HG03025 (cell line): ENCODE data around the gene GPANK1.
"Not testable (repeated sequence)": the region's sequence is repeated elsewhere in the genome, so short reads cannot be mapped to it uniquely, and the experiment has no call there.

Experiments used
- ATAC-seq: cut with Tn5 transposase; IDR thresholded peaks from one replicate; pipeline ENCODE4 v1.9.1; 2021; ENCODE audit warnings: mild to moderate bottlenecking, moderate library complexity; ENCODE audit not compliant: unreplicated experiment, low FRiP score

The GPANK1 gene

GRCh38 chr6:31664790-31665500, at the start of gene GPANK1:
Gene GPANK1 (minus strand): TSS chr6:31664997. CDS start chr6:31664478, 519 bp downstream.
- no peak for ATAC-seq

GRCh38 chr6:31713991-31714684, 49.3 kb upstream of the GPANK1 start:
- ATAC-seq, result no peak

GRCh38 chr6:31713465-31713864, 48.7 kb upstream of the GPANK1 start:
- ATAC-seq, result no peak

- ATAC-seq, result no peak
Observed at GRCh38 chr6:31712296-31712695, 47.5 kb upstream of the GPANK1 start.

- ATAC-seq, result no peak
Observed at GRCh38 chr6:31711233-31711632, 46.4 kb upstream of the GPANK1 start.

- no peak for ATAC-seq
Observed at GRCh38 chr6:31710523-31711219, 45.9 kb upstream of the GPANK1 start.

GRCh38 chr6:31709157-31709556, 44.4 kb upstream of the GPANK1 start:
- ATAC-seq, result not testable (repeated sequence)

GRCh38 chr6:31708224-31708623, 43.4 kb upstream of the GPANK1 start:
- no peak for ATAC-seq

GRCh38 chr6:31707701-31708100, 42.9 kb upstream of the GPANK1 start:
- no peak for ATAC-seq

- ATAC-seq, result no peak
Observed at GRCh38 chr6:31706599-31706998, 41.8 kb upstream of the GPANK1 start, which contains the start of gene LY6G6F. Gene LY6G6F (plus strand): TSS chr6:31706866. CDS start chr6:31706907, 41 bp downstream.

- ATAC-seq, result no peak
Observed at GRCh38 chr6:31705931-31706330, 41.1 kb upstream of the GPANK1 start.

- peak; percentile 71 for ATAC-seq
Observed at GRCh38 chr6:31702819-31703716, 38.3 kb upstream of the GPANK1 start, which contains the start of gene ABHD16A. Gene ABHD16A (minus strand): TSS chr6:31703324. CDS start chr6:31703281, 43 bp downstream.

- ATAC-seq, result no peak
Observed at GRCh38 chr6:31702405-31702818, 37.6 kb upstream of the GPANK1 start.

GRCh38 chr6:31701666-31702404, 37.0 kb upstream of the GPANK1 start:
- no peak for ATAC-seq

GRCh38 chr6:31700740-31701401, 36.1 kb upstream of the GPANK1 start:
- no peak for ATAC-seq

GRCh38 chr6:31697555-31697954, 32.8 kb upstream of the GPANK1 start:
- no peak for ATAC-seq

GRCh38 chr6:31693535-31693934, 28.7 kb upstream of the GPANK1 start:
- no peak for ATAC-seq

- no peak for ATAC-seq
Observed at GRCh38 chr6:31692886-31693285, 28.1 kb upstream of the GPANK1 start.

- no peak for ATAC-seq
Observed at GRCh38 chr6:31692353-31692752, 27.6 kb upstream of the GPANK1 start.
